Thyroid gland (tissue), 4 donors: Measurements from ENCODE around the gene STAC2. TPM values are rescaled to one million over a fixed set of nuclear protein-coding genes. Genes with fewer than 3 reads are reported as not detected.

Source experiments
- DNase-seq, 2 donors: peaks; one replicate each; pipeline ENCODE4 v3.0.0-alpha.2; 2019
- H3K27ac ChIP-seq, 3 donors: fragments of 200-600 bp; sonication (generic); 1 replicate in 2 of 3; 2 replicates in 1 of 3; pipeline ENCODE4 v1.5.1; 2016 to 2019; ENCODE audit warnings: mild to moderate bottlenecking in 1 of 3, moderate library complexity in 1 of 3
- H3K27me3 ChIP-seq: fragments of 200-600 bp; sonication (generic); one replicate; pipeline ENCODE4 v1.5.1; 2019
- H3K36me3 ChIP-seq, 2 donors: fragments of 200-600 bp; sonication (generic); one replicate each; pipeline ENCODE4 v1.5.1; 2016 to 2019
- H3K4me1 ChIP-seq, 2 donors: fragments of 200-600 bp; sonication (generic); one replicate each; pipeline ENCODE4 v1.5.1; 2017 to 2019
- H3K4me3 ChIP-seq, 3 donors: fragments of 200-600 bp; sonication (generic); replicated peaks in 1 of 3; 1 replicate in 2 of 3; 2 replicates in 1 of 3; pipeline ENCODE4 v1.5.1; 2016; ENCODE audit warnings: mild to moderate bottlenecking in 1 of 3
- H3K9me3 ChIP-seq: fragments of 200-600 bp; sonication (generic); one replicate; pipeline ENCODE4 v1.5.1; 2017
- POLR2A ChIP-seq, 2 donors: fragments of 450-650 bp; IDR thresholded peaks; one replicate each; pipeline ENCODE4 v1.6.1; 2017; ENCODE audit warnings: antibody characterized with exemption in 2 of 2, mild to moderate bottlenecking in 2 of 2, moderate library complexity in 1 of 2
- WGBS, 2 donors: methylation state at CpG; one replicate each; pipeline ENCODE4 v1.1.5; 2017; 5-methylcytosine and 5-hydroxymethylcytosine counted together
- intact Hi-C: fragments of 100-400 bp; cut with DNase I; formaldehyde crosslinking; loops from one replicate; pipeline ENCODE4 v1.15.1; 2023
- total RNA-seq, 4 donors: library from RNA; depleted of rRNA; stranded (reverse); fragments of >200 nt; gene quantifications; one replicate each; pipeline ENCODE4 v1.2.3, GENCODE V29; 2016
- TF ChIP-seq, protein P1 (sequence below), 6 experiments: fragments of 200-600 bp in 3 of 6; fragments of 450-650 bp in 3 of 6; sonication (generic) in 3 of 6; IDR thresholded peaks; one replicate each; pipeline ENCODE4 v1.5.1; 2016 to 2019; ENCODE audit warnings: antibody characterized with exemption in 6 of 6, mild to moderate bottlenecking in 2 of 6, inconsistent platforms in 1 of 6, moderate library complexity in 1 of 6

The STAC2 gene
- not detected for total RNA-seq

DNA sequence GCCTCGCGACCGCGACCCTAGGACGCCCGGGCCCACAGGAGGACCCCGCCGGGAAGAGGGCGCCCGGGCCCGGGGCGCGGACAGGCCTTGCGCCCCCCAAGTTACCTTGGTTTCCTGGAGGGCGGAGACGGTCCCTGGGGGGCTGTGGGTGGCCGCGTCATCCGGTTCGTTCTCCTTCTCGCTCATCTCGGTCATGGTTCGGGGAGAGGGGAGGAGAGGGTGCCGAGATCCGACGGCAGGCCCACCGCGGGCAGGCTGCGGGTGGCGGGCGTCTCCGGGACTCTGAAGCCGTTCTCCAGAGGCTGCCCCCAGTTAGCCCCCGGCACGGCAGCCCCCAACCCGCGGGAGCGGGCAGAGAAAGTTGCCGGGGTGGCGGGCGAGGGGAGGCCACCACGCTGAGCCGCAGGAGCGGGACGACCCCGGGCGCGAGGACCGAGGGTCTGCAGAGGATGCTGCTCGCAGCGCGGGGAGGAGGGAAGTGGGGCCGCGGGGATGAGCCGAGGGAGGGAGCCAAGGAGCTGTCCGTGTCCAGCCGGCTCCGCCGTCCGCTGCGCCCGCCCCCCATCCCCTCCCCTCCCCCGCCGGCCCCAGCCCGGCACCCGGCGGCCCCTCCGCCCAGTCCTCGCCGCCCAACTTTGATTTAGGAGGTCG lies at the start of gene STAC2:
Gene STAC2, minus strand, starts transcription at position 638 of the 651 bp plus-strand sequence. Its CDS starts 443 bp downstream, at position 195.
- Histone ChIP-seq H3K9me3 (no peaks in the 10 kb centered on the region), H3K27me3 (peaks cover 18% of the 10 kb centered on the region), H3K36me3 (no peaks in the 10 kb centered on the region), H3K4me3 (peak within 1 kb of the TSS in 1 of 3 donors; percentile 12), H3K27ac (no peak within 1 kb of the TSS), H3K4me1 (peaks cover 9 to 16% of the 10 kb centered on the region in 2 donors)
- 0 to 2% methylated on average over 1 to 19 of the region's 71 CpGs for WGBS, 2 donors
- TF ChIP-seq, protein P1, sequence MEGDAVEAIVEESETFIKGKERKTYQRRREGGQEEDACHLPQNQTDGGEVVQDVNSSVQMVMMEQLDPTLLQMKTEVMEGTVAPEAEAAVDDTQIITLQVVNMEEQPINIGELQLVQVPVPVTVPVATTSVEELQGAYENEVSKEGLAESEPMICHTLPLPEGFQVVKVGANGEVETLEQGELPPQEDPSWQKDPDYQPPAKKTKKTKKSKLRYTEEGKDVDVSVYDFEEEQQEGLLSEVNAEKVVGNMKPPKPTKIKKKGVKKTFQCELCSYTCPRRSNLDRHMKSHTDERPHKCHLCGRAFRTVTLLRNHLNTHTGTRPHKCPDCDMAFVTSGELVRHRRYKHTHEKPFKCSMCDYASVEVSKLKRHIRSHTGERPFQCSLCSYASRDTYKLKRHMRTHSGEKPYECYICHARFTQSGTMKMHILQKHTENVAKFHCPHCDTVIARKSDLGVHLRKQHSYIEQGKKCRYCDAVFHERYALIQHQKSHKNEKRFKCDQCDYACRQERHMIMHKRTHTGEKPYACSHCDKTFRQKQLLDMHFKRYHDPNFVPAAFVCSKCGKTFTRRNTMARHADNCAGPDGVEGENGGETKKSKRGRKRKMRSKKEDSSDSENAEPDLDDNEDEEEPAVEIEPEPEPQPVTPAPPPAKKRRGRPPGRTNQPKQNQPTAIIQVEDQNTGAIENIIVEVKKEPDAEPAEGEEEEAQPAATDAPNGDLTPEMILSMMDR (IDR thresholded peaks at IDR 0.05) = no peak
- no peak for TF ChIP-seq POLR2A (IDR thresholded peaks at IDR 0.05)
- no peak for DNase-seq
- intact Hi-C loops = no loop called here

DNA sequence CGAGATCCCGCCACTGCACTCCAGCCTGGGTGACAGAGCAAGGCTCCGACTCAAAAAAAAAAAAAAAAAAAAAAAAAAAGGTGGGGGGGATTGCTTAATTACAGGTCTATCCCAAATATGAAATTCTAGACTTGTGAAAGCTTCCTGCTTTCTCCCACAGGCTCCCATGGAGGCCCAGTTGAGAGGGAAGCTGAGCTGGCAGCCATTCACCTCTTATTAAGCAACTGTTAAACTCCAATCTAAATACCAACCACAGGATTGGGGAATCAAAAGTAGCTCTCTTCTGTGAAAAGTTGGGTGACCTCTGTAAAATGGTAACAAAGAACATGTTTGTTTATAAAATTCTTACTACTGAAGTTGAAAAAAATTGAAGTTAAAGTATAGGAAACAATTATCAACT lies 45.8 kb upstream of the STAC2 start:
- H3K9me3 ChIP-seq = no peaks in the 10 kb centered on the region

DNA sequence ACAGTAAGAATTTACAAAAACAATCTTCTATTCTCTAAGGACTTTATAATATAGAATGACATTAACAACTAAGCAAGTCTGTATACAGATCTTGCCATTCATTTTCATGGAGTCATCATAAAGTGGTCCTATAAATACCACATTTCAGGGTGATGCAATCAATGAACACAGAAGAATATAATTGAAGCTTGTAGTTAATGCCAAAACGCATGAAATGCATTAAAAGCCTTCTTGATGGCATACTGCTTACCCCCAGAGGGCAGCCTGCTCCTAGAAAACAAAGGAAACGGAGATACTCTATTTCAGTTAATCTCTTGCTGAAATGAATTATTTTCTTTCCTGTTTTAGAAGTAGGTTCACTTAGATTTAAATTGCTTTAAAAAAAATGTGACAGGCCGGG lies 45.2 kb upstream of the STAC2 start:
- Histone ChIP-seq H3K36me3 (peaks cover 15 to 30% of the 10 kb centered on the region in 2 donors), H3K4me1 (no peaks in the 10 kb centered on the region), H3K4me3 (no peak overlapping the region), H3K9me3 (no peaks in the 10 kb centered on the region), H3K27me3 (no peaks in the 10 kb centered on the region), H3K27ac (no peak overlapping the region)
- 51 to 56% methylated on average over 3 of the region's 3 CpGs for WGBS, 2 donors
- intact Hi-C loops = no loop called here
- DNase-seq = no peak
- TF ChIP-seq POLR2A (IDR thresholded peaks at IDR 0.05) = no peak
- TF ChIP-seq, protein P1 (IDR thresholded peaks at IDR 0.05) = peak in 2 of 6 experiments; percentile 8 to 20

More for the DNA sequence above, 45.8 kb upstream of the STAC2 start:
- TF ChIP-seq, protein P1 (IDR thresholded peaks at IDR 0.05) = no peak
- TF ChIP-seq POLR2A (IDR thresholded peaks at IDR 0.05) = no peak
- Histone ChIP-seq H3K27ac (no peak overlapping the region), H3K4me3 (no peak overlapping the region), H3K27me3 (no peaks in the 10 kb centered on the region), H3K4me1 (no peaks in the 10 kb centered on the region), H3K36me3 (peaks cover 15 to 30% of the 10 kb centered on the region in 2 donors)
- intact Hi-C loops = no loop called here
- 81 to 95% methylated on average over 3 of the region's 3 CpGs for WGBS, 2 donors
- DNase-seq = no peak

DNA sequence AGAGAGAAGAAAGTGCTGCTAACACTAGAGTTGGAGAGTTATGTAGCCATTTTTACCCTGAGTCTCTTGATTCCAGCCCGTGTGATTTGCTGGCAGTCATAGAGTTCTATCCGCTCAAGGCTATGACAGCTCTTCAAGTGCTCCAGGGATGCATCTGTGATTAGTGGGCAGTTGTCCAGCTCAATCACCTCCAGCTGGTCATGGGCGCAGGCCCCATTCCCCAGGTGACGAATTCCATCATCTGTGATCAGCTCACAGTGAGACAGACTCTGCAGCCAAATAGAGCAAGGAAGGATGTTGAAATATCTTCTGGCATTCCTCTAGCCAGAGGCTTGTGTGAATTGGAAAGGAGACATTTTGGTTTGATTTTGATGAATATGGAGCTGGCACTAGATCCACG lies 38.4 kb upstream of the STAC2 start:
- TF ChIP-seq, protein P1 (IDR thresholded peaks at IDR 0.05) = no peak
- no peak for TF ChIP-seq POLR2A (IDR thresholded peaks at IDR 0.05)
- intact Hi-C loops = no loop called here

DNA sequence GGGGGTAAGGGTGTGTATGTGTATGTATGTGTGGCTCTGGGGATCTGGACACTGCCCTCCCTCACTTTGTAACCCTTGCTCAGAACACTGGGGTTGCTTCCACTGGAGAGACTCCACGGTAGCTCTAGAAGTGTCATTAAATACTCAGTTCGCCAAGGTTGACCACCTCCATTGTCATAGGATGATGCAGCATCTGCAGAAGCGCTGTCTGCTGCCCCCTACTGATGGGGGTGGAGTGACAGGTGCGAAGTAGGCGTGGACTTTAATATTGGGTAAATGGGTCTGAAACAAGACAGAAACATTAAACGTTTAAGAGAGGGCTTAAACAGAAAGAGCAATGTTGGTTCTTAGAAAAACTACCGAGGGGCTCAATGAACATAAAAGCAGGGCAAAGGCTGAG lies 35.5 kb upstream of the STAC2 start:
- H3K27me3 ChIP-seq = no peaks in the 10 kb centered on the region
- no peaks in the 10 kb centered on the region for H3K9me3 ChIP-seq
- intact Hi-C loops = no loop called here
- H3K4me1 ChIP-seq = peaks cover 7 to 8% of the 10 kb centered on the region in 2 donors
- no peak for TF ChIP-seq POLR2A (IDR thresholded peaks at IDR 0.05)
- TF ChIP-seq, protein P1 (IDR thresholded peaks at IDR 0.05) = no peak
- 79 to 82% methylated on average over 7 of the region's 7 CpGs for WGBS, 2 donors
- peaks cover 36 to 39% of the 10 kb centered on the region in 2 donors for H3K36me3 ChIP-seq
- no peak overlapping the region for H3K4me3 ChIP-seq
- H3K27ac ChIP-seq = no peak overlapping the region
- DNase-seq = no peak

More for the DNA sequence above, 38.4 kb upstream of the STAC2 start:
- WGBS, 2 donors = 86 to 87% methylated on average over 5 of the region's 5 CpGs
- Histone ChIP-seq H3K4me3 (no peak overlapping the region), H3K27ac (no peak overlapping the region), H3K9me3 (no peaks in the 10 kb centered on the region), H3K36me3 (peaks cover 37 to 44% of the 10 kb centered on the region in 2 donors), H3K4me1 (no peaks in the 10 kb centered on the region), H3K27me3 (no peaks in the 10 kb centered on the region)
- no peak for DNase-seq
